ENCODE data around the gene OLFM1.
A peak's percentile ranks its signal among the peaks of the same experiment; 100 is the strongest.

The OLFM1 gene

DNA sequence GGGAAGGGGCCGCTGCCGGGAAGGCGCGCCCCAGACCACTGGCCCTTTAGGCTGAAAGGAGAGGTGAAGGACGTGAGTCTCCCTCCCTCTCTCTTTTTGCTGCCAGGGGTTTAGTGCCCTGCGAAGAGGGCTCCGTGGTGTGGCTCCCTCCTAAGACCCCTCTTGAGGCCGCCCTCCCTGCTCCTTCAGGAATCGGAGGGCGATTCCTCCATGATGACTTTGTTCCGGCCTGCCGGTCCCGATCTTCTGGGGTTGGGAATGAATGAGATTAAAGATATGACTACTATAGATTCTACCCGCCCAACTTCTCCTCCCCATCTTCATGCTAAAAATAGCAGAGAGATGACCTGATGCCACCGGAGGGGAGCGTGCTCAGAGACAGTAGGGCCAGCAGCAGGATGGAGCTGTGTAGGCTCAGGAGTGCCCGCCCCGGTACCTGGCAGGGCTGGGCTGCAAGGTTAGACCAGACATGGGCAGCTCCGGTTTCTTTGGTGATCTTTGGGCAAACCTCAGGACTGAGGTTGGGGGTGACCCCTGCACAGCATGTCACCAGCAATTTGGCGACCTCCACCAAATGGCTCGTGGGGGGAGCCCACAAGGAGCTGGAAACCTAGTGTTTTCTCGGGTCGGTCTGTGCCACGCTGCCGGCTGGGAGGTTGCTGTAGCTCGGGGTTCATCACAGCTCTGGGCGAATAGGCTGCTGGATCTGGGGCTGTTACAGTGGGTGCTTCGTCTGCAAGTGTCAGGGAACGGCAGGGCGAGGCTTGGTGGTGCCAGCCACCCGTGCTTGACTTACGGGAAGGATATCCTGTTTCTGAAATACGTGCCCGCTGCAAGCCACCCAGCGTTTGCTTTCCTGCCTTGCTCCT lies 1.7 kb downstream of the OLFM1 start:
- DNase-seq (ENCODE audit: low spot score), result no peak

GRCh38 chr9:135090081-135090480 lies 2.6 kb downstream of the OLFM1 start:
- no peak for DNase-seq (ENCODE audit: low spot score)

DNA sequence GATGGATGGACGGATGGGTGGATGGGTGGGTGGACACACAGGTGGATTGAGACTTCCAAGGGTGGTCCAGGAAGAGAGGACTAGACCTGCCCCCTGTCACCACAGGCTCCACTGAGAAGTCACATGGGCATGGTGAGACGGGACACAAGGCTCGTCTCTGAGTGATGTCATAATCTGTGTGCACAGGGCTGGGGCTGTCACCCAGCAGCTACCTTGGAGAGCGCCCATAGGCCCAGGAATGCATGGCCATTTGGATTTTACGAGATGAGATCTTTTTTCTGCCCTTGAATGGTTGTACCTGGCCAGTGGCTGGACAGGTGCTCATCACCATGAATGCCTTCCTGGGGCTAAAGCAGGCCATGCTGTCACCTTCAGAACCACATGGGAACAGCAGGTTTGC lies 3.1 kb downstream of the OLFM1 start:
- no peak for DNase-seq (ENCODE audit: low spot score)

DNA sequence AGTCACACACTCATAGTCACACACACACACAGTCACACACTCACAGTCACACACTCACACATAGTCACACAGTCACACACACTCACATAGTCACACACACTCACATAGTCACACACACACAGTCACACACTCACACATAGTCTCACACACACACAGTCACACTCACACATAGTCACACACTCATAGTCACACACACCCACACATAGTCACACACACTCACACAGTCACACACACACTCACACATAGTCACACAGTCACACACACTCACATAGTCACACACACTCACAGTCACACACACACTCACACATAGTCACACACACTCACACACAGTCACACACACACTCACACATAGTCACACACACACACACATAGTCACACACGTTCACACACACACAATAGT lies 4.1 kb downstream of the OLFM1 start:
- no peak for DNase-seq (ENCODE audit: low spot score)

DNA sequence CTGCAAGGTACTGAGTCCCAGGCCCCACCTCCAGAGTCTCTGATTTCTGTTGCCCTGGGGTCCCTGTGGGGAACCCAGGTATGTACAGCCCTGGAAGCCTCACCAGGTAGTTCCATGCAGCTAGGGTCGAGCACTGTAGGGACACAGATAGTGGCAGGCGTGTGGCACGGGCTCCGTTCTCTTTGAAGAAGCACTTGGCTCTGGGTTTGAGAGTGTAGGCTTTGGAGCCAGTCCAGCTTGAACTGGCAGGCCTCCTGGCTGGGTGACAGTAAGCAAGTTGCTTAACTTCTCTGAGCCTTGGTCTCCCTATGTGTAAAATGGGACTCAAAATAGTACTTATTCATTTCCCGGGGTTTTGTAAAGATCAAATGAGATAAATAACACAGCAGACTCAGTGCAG lies 5.6 kb downstream of the OLFM1 start:
- DNase-seq (ENCODE audit: low spot score), result no peak

DNA sequence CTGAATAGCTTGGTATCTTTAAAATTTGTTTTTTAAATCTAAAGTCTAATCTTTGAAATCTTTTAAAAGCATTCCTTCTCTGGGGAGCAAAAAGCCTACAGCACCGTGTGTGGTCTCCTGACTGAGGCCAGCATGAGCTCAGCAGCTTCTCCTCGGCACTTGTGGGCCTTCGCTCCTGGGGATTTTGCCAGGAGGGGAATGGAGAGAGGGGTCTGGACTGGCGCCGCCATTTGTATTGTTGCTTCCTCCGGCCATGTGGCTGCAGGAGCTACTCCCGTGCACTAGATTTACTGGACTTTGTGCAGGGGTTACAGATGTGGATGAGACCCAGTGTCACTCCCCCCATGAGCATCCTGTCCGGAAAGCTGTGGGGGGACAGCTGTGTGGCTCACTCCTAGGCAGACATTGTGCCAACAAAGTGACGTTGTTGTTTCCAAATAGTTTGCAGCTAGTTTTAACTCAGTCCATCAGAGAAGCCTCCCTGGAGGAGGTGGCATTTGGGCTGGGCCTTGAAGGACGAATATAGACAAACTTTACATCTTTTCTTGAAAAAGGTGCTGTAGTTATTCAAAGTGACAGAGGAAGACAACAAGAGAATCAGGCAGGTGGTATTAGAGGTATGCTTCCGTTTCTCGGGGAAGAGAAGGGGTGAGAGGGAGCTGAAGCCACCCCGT lies 6.6 kb downstream of the OLFM1 start:
- no peak for DNase-seq (ENCODE audit: low spot score)

- no peak for DNase-seq (ENCODE audit: low spot score)
Observed at GRCh38 chr9:135095470-135096407, 8.3 kb downstream of the OLFM1 start.

GRCh38 chr9:135096408-135096895 lies 9.0 kb downstream of the OLFM1 start:
- DNase-seq (ENCODE audit: low spot score), result peak; percentile 80

DNA sequence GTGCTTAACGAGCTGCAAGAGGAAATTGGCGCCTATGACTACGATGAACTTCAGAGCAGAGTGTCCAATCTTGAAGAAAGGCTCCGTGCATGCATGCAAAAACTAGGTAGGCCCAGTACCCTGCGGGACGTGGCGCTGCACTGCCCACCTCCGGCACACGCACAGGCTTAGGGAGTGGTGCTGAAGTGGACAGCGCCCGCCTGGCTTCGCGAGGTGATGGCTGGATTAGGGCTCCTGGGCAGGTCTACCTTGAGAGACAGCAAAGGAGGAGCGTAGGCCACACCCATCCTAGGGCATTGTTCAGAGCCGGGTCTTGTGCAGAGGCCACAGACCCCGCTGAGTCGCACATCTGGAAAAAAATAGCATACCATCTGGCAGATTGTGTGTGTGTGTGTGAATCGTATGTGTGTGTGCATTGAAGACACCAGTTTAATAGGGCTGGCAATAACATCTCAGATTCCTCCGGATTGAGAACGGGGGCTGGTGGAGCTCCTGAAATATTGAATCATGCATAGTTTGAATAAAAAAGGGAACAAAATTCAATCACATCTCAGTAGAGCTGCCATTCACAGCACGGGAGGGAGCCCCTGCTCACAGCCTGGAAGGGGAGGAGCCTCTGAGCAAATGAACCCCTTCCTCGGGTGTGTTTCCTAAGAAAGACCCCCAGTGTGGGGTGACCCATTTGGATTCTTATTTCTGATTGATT lies 11.1 kb downstream of the OLFM1 start:
- no peak for DNase-seq (ENCODE audit: low spot score)

GRCh38 chr9:135099574-135099973 lies 12.1 kb downstream of the OLFM1 start:
- DNase-seq (ENCODE audit: low spot score), result no peak

- DNase-seq (ENCODE audit: low spot score), result no peak
Observed at GRCh38 chr9:135100241-135100681, 12.8 kb downstream of the OLFM1 start.

- DNase-seq (ENCODE audit: low spot score), result no peak
Observed at GRCh38 chr9:135100725-135101410, 13.4 kb downstream of the OLFM1 start.

- no peak for DNase-seq (ENCODE audit: low spot score)
Observed at GRCh38 chr9:135101486-135101885, 14.0 kb downstream of the OLFM1 start.

DNA sequence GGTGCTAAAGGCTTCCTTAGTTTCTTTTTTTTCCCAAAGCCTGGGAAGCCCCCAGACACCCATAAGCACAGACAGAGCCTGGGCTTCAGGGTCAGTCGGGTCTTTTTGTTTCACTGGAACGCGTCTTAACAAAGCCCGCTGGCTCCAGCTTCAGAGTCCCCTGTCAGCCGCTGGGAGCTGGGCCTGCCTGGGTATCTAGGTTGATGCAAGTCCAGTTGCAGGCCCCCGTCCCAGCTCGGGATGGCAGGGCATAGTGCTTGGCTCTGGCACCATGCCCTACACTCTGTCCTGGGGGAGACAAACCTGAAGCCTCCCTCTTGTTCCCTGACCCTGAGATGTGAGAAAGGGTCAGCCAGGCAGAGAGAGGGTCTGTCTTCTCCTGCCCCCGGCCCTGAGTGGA lies 14.5 kb downstream of the OLFM1 start:
- no peak for DNase-seq (ENCODE audit: low spot score)

GRCh38 chr9:135102331-135102730 lies 14.9 kb downstream of the OLFM1 start:
- DNase-seq (ENCODE audit: low spot score), result no peak

GRCh38 chr9:135103001-135103446 lies 15.6 kb downstream of the OLFM1 start:
- DNase-seq (ENCODE audit: low spot score), result no peak

DNA sequence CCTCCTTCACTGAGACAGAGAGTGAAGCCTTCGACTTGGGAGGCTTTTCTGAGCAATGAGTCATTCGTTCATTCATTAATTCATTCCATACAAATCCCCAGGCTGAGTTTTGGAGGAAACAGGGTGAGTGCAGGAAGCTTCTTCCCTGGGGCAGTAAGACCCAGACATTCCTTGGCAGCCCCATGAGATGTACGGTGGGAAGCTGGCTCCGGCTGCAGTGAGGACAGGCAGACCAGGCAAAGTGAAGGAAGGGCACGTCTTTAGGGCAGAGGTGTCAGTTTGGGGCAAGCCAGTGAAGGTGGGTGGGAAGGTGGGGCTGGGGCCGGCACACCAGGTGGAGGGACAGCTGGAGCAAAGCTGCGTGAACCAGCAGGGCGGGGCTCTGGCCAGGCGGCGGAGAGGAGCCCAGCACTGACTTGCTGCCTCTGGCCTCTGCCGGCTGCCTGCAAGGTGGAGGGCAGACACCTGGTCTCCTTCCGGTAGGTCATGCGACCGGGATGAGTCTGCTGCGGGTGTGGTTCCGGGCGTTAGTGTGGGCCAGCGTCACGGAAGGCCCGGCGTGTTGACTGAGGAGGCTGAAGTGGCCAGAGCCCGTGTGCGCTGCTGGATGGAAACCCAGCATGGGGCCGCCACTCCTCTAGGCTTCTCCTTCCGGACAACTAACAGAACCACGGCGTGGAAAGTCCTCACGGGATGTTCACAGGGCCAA lies 16.6 kb downstream of the OLFM1 start:
- DNase-seq (ENCODE audit: low spot score), result no peak

DNA sequence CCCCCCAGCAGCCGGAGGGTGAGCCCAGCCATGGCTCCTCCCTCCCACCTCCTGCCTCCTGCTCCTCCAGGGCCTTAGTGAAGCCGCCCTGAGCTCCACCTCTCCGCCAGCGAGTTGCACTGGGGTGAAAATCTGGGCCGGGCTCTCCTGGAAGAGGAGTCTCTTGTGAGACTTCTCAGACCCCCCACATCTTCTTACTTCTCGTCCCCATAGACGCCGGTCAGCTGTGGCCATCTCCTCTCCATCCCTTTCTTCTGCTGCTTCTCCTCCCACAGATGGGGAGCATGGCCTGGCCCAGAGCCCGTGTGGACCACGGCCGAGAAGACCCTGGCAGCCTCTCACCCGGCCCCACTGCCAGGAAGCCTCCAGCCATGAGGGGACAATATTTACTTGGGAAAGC lies 17.3 kb downstream of the OLFM1 start:
- no peak for DNase-seq (ENCODE audit: low spot score)

GRCh38 chr9:135105211-135105745 lies 17.8 kb downstream of the OLFM1 start:
- no peak for DNase-seq (ENCODE audit: low spot score)
